ENCODE results near the gene ACAA1. TPM values are rescaled to one million over a fixed set of nuclear protein-coding genes. Genes with fewer than 3 reads are reported as not detected.

Gene ACAA1
- total and polyA plus RNA-seq, 5 donors, result 80.8 to 98.8 (median 93.7) TPM

GRCh38 chr3:38125305-38126120 is 11.4 kb downstream of the ACAA1 start:
- H3K4me1 ChIP-seq (ENCODE audit: control insufficient read depth, insufficient read depth, low read length), result no peaks in the 10 kb centered on the region
- H3K4me3 ChIP-seq (ENCODE audit: low read length), result no peak overlapping the region
- ATAC-seq, result no peak
- H3K27ac ChIP-seq (ENCODE audit: low read length), result no peak overlapping the region
- intact Hi-C loops (cut with DNase I), result no loop called here
- DNase-seq, result no peak
- H3K9me3 ChIP-seq (ENCODE audit: control insufficient read depth, low read length), result no peaks in the 10 kb centered on the region
- WGBS, result 95% methylated on average over 11 of the region's 11 CpGs
- no peaks in the 10 kb centered on the region for H3K27me3 ChIP-seq (ENCODE audit: control insufficient read depth, insufficient read depth)

DNA sequence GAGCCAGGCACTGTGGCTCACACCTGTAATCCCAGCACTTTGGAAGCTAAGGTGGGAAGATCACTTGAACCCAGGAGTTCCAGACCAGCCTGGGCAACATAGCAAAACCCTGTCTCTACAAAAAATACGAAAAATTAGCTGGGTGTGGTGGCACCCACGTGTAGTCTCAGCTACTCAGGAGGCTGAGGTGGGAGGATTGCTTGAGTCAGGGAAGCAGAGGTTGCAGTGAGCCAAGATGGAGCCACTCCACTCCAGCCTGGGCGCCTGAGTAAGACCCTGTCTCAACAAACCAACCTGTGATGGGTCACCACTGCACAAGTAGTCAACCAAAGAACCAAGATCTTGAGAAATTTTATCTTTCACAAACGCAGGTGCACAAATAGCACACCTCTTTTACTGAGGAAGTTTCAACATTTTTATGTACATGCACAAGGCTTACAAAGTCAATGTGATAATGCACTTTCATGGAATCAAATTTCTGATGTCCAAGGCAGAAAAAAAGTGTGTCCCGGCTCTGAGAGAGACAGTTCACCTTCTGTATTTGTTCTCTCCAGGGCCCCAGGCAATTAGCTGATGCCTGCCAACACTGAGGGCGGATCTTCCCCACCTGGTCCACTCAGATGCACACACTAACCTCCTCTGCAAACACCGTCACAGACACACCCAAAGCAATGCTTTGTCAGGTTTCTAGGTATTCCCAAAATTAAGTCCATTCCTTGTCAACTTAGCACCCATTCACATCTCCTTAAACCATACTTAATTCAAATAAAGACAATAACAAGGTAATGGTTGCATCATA is 12.4 kb downstream of the ACAA1 start:
- 81% methylated on average over 7 of the region's 7 CpGs for WGBS
- intact Hi-C loops (cut with DNase I), result no loop called here
- H3K4me3 ChIP-seq (ENCODE audit: low read length), result no peak overlapping the region
- H3K27ac ChIP-seq (ENCODE audit: low read length), result no peak overlapping the region
- H3K4me1 ChIP-seq (ENCODE audit: control insufficient read depth, insufficient read depth, low read length), result no peaks in the 10 kb centered on the region
- H3K27me3 ChIP-seq (ENCODE audit: control insufficient read depth, insufficient read depth), result no peaks in the 10 kb centered on the region
- DNase-seq (no peak), ATAC-seq (no peak)
- H3K9me3 ChIP-seq (ENCODE audit: control insufficient read depth, low read length), result no peaks in the 10 kb centered on the region

GRCh38 chr3:38122712-38123290 is 14.1 kb downstream of the ACAA1 start:
- no peaks in the 10 kb centered on the region for H3K27me3 ChIP-seq (ENCODE audit: control insufficient read depth, insufficient read depth)
- no peaks in the 10 kb centered on the region for H3K4me1 ChIP-seq (ENCODE audit: control insufficient read depth, insufficient read depth, low read length)
- no peak overlapping the region for H3K4me3 ChIP-seq (ENCODE audit: low read length)
- intact Hi-C loops (cut with DNase I), result no loop called here
- H3K9me3 ChIP-seq (ENCODE audit: control insufficient read depth, low read length), result no peaks in the 10 kb centered on the region
- no peak overlapping the region for H3K27ac ChIP-seq (ENCODE audit: low read length)
- DNase-seq (no peak), ATAC-seq (no peak)
- 93% methylated on average over 9 of the region's 9 CpGs for WGBS

DNA sequence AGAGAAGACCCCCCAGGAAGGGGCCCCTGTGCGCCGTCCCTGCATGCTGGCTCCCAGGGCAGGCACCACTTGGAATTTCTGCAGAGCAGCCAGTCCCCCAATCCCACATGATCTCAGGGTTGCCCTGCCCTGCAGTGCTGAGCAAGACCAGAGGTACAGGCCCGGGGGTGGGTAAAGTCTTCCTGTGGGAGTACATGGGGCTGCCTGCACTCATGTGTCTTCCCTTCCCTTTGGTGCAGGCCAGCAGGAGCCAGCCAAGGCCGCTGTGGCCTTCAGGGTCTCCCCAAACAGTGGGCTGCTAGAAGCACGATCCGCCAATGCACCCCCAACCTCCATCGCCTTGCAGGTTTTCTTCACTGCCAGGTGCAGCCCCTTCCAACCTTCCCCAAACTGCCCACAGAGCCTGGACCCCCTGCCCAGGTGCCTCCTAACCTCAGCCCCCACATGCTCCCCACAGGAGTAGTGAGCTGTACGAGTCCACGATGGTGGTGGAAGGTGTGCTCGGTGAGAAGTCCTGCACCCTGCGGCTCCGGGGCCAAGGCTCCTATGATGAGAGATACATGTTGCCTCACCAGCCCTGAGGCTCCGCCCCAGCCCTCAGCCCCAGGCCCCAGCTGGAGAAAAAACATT is 15.0 kb downstream of the ACAA1 start:
- Histone ChIP-seq H3K4me3 (ENCODE audit: low read length) (no peak overlapping the region), H3K27ac (ENCODE audit: low read length) (no peak overlapping the region), H3K27me3 (ENCODE audit: control insufficient read depth, insufficient read depth) (no peaks in the 10 kb centered on the region), H3K9me3 (ENCODE audit: control insufficient read depth, low read length) (no peaks in the 10 kb centered on the region), H3K4me1 (ENCODE audit: control insufficient read depth, insufficient read depth, low read length) (no peaks in the 10 kb centered on the region)
- DNase-seq (no peak), ATAC-seq (no peak)
- intact Hi-C loops (cut with DNase I), result no loop called here
- WGBS, result 92% methylated on average over 13 of the region's 13 CpGs

GRCh38 chr3:38121451-38121831 is 15.5 kb downstream of the ACAA1 start:
- peak in 1 of 3 donors; percentile 45 for DNase-seq
- WGBS, result 83% methylated on average over 9 of the region's 9 CpGs
- Histone ChIP-seq H3K27me3 (ENCODE audit: control insufficient read depth, insufficient read depth) (no peaks in the 10 kb centered on the region), H3K4me3 (ENCODE audit: low read length) (no peak overlapping the region), H3K4me1 (ENCODE audit: control insufficient read depth, insufficient read depth, low read length) (no peaks in the 10 kb centered on the region), H3K27ac (ENCODE audit: low read length) (no peak overlapping the region), H3K9me3 (ENCODE audit: control insufficient read depth, low read length) (no peaks in the 10 kb centered on the region)
- intact Hi-C loops (cut with DNase I), result no loop called here
- no peak for ATAC-seq

- DNase-seq (no peak), ATAC-seq (no peak)
- Histone ChIP-seq H3K27ac (ENCODE audit: low read length) (no peak overlapping the region), H3K9me3 (ENCODE audit: control insufficient read depth, low read length) (no peaks in the 10 kb centered on the region), H3K4me3 (ENCODE audit: low read length) (no peak overlapping the region), H3K4me1 (ENCODE audit: control insufficient read depth, insufficient read depth, low read length) (no peaks in the 10 kb centered on the region), H3K27me3 (ENCODE audit: control insufficient read depth, insufficient read depth) (no peaks in the 10 kb centered on the region)
- 86% methylated on average over 11 of the region's 11 CpGs for WGBS
- intact Hi-C loops (cut with DNase I), result no loop called here
Measured at GRCh38 chr3:38120693-38121450, 16.1 kb downstream of the ACAA1 start.

DNA sequence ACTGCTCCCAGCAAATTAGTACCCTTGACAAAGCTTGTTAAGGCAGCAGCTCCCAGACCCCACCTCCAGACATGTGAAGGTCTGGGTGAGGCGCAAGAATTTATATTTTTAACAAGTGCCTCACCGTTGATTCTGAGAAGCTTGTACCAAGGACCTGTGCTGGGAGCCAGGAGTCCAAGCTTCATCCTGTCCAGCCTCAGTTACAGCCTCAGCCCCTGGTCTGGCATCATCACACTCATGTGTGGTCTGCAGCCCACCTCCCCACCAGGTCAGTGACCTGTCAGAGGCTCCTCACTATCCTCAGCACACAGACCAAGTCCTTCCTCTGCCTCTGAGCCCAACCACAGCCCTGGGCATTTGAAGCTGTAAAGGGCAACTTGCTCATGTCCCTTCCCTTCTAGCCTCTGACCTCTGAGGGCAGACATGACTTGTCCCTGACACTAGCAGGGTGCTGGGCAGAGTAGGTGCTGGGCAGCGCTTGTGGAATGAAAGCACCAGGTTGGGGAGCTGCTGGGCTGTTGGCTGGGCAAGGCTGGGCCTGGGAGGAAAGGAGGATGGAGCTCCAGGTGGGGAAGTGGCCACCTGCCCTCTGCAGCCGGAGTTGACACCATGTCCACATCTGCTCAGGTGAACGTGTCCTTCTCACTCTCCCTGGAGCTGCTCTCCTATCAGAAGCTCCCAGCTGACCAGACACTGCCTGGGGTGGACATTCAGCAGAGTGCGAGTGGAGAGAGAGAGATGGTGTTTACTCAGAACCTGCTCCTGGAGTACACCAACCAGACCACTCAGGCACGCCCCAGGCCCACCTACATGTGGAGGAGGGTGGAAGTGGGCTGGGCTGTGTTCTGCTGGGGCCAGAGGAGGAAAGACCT is 16.9 kb downstream of the ACAA1 start:
- intact Hi-C loops (cut with DNase I), result loop anchor here in 3 of 4 donors (5.0 to 10.0 kb wide), 3 partner anchors 355 to 365 kb away; no protein-coding TSS in a partner anchor
- Histone ChIP-seq H3K9me3 (ENCODE audit: control insufficient read depth, low read length) (no peaks in the 10 kb centered on the region), H3K27me3 (ENCODE audit: control insufficient read depth, insufficient read depth) (no peaks in the 10 kb centered on the region), H3K27ac (ENCODE audit: low read length) (no peak overlapping the region), H3K4me3 (ENCODE audit: low read length) (no peak overlapping the region), H3K4me1 (ENCODE audit: control insufficient read depth, insufficient read depth, low read length) (no peaks in the 10 kb centered on the region)
- no peak for DNase-seq
- 91% methylated on average over 7 of the region's 7 CpGs for WGBS
- ATAC-seq, result no peak

GRCh38 chr3:38119248-38119544 is 17.7 kb downstream of the ACAA1 start:
- H3K27ac ChIP-seq (ENCODE audit: low read length), result no peak overlapping the region
- WGBS, result 98% methylated on average over 1 of the region's 1 CpG
- intact Hi-C loops (cut with DNase I), result loop anchor here in 3 of 4 donors (5.0 to 10.0 kb wide), 3 partner anchors 356 to 366 kb away; no protein-coding TSS in a partner anchor
- H3K27me3 ChIP-seq (ENCODE audit: control insufficient read depth, insufficient read depth), result no peaks in the 10 kb centered on the region
- no peaks in the 10 kb centered on the region for H3K9me3 ChIP-seq (ENCODE audit: control insufficient read depth, low read length)
- H3K4me1 ChIP-seq (ENCODE audit: control insufficient read depth, insufficient read depth, low read length), result no peaks in the 10 kb centered on the region
- DNase-seq (no peak), ATAC-seq (no peak)
- no peak overlapping the region for H3K4me3 ChIP-seq (ENCODE audit: low read length)

GRCh38 chr3:38118421-38119247 is 18.3 kb downstream of the ACAA1 start:
- WGBS, result 87% methylated on average over 13 of the region's 13 CpGs
- H3K9me3 ChIP-seq (ENCODE audit: control insufficient read depth, low read length), result no peaks in the 10 kb centered on the region
- no peak overlapping the region for H3K27ac ChIP-seq (ENCODE audit: low read length)
- intact Hi-C loops (cut with DNase I), result loop anchor here in 3 of 4 donors (5.0 to 10.0 kb wide), 3 partner anchors 356 to 366 kb away; no protein-coding TSS in a partner anchor
- H3K27me3 ChIP-seq (ENCODE audit: control insufficient read depth, insufficient read depth), result no peaks in the 10 kb centered on the region
- no peak for DNase-seq
- no peaks in the 10 kb centered on the region for H3K4me1 ChIP-seq (ENCODE audit: control insufficient read depth, insufficient read depth, low read length)
- H3K4me3 ChIP-seq (ENCODE audit: low read length), result no peak overlapping the region
- no peak for ATAC-seq
